Ishikawa (cell line): ENCODE measurements around the gene KRTCAP2.

Experiments
- CEBPB ChIP-seq: IDR thresholded peaks from 2 replicates; pipeline ENCODE4 v1.6.1; 2012
- CREB1 ChIP-seq: IDR thresholded peaks from 2 replicates; pipeline ENCODE4 v1.6.1; 2012; ENCODE audit warnings: low read depth
- EGR1 ChIP-seq: IDR thresholded peaks from 2 replicates; pipeline ENCODE4 v1.6.1; 2012
- EP300 ChIP-seq: IDR thresholded peaks from 2 replicates; pipeline ENCODE4 v1.6.1; 2012; ENCODE audit warnings: borderline replicate concordance
- FOXM1 ChIP-seq: IDR thresholded peaks from 2 replicates; pipeline ENCODE4 v1.6.1; 2012; ENCODE audit warnings: low read depth, borderline replicate concordance
- NFIC ChIP-seq: IDR thresholded peaks from 2 replicates; pipeline ENCODE4 v1.6.1; 2012
- RAD21 ChIP-seq: IDR thresholded peaks from 2 replicates; pipeline ENCODE4 v1.6.1; 2012; ENCODE audit warnings: low read depth
- TAF1 ChIP-seq: IDR thresholded peaks from 2 replicates; pipeline ENCODE4 v1.6.1; 2012; ENCODE audit warnings: low read depth, mild to moderate bottlenecking
- TCF12 ChIP-seq: IDR thresholded peaks from 2 replicates; pipeline ENCODE4 v1.6.1; 2012; ENCODE audit warnings: low read depth
- TEAD4 ChIP-seq: IDR thresholded peaks from 2 replicates; pipeline ENCODE4 v1.6.1; 2012
- YY1 ChIP-seq: IDR thresholded peaks from 2 replicates; pipeline ENCODE4 v1.6.1; 2012; ENCODE audit warnings: low read depth
- ZBTB7A ChIP-seq: IDR thresholded peaks from 2 replicates; pipeline ENCODE4 v1.6.1; 2012; ENCODE audit warnings: low read depth
- TF ChIP-seq, protein P1 (sequence below): IDR thresholded peaks from 2 replicates; pipeline ENCODE4 v1.6.1; 2012
- TF ChIP-seq, protein P2 (sequence below): IDR thresholded peaks from 2 replicates; pipeline ENCODE4 v1.6.1; 2012
- TF ChIP-seq, protein P3 (sequence below): IDR thresholded peaks from 2 replicates; pipeline ENCODE4 v1.6.1; 2012; ENCODE audit warnings: low read depth, mild to moderate bottlenecking

The KRTCAP2 gene

GRCh38 chr1:155137154-155137949 is 35.8 kb downstream of the KRTCAP2 start:
- no peak for TF ChIP-seq EGR1
- TF ChIP-seq, protein P1, sequence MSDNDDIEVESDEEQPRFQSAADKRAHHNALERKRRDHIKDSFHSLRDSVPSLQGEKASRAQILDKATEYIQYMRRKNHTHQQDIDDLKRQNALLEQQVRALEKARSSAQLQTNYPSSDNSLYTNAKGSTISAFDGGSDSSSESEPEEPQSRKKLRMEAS: no peak
- TF ChIP-seq EP300: no peak
- TF ChIP-seq TAF1: no peak
- no peak for TF ChIP-seq ZBTB7A
- TF ChIP-seq TCF12: no peak
- TF ChIP-seq, protein P2, sequence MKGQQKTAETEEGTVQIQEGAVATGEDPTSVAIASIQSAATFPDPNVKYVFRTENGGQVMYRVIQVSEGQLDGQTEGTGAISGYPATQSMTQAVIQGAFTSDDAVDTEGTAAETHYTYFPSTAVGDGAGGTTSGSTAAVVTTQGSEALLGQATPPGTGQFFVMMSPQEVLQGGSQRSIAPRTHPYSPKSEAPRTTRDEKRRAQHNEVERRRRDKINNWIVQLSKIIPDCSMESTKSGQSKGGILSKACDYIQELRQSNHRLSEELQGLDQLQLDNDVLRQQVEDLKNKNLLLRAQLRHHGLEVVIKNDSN: no peak
- TF ChIP-seq NFIC: no peak
- TF ChIP-seq YY1: no peak
- TF ChIP-seq CEBPB: no peak
- no peak for TF ChIP-seq TEAD4
- no peak for TF ChIP-seq FOXM1

- TF ChIP-seq EP300 (no peak), EGR1 (no peak), NFIC (no peak), YY1 (no peak), FOXM1 (no peak), TAF1 (no peak), CREB1 (no peak)
- TF ChIP-seq, protein P3, sequence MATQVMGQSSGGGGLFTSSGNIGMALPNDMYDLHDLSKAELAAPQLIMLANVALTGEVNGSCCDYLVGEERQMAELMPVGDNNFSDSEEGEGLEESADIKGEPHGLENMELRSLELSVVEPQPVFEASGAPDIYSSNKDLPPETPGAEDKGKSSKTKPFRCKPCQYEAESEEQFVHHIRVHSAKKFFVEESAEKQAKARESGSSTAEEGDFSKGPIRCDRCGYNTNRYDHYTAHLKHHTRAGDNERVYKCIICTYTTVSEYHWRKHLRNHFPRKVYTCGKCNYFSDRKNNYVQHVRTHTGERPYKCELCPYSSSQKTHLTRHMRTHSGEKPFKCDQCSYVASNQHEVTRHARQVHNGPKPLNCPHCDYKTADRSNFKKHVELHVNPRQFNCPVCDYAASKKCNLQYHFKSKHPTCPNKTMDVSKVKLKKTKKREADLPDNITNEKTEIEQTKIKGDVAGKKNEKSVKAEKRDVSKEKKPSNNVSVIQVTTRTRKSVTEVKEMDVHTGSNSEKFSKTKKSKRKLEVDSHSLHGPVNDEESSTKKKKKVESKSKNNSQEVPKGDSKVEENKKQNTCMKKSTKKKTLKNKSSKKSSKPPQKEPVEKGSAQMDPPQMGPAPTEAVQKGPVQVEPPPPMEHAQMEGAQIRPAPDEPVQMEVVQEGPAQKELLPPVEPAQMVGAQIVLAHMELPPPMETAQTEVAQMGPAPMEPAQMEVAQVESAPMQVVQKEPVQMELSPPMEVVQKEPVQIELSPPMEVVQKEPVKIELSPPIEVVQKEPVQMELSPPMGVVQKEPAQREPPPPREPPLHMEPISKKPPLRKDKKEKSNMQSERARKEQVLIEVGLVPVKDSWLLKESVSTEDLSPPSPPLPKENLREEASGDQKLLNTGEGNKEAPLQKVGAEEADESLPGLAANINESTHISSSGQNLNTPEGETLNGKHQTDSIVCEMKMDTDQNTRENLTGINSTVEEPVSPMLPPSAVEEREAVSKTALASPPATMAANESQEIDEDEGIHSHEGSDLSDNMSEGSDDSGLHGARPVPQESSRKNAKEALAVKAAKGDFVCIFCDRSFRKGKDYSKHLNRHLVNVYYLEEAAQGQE: no peak
- TF ChIP-seq, protein P2: no peak
Observed at GRCh38 chr1:155136748-155137147, 36.4 kb downstream of the KRTCAP2 start.

DNA sequence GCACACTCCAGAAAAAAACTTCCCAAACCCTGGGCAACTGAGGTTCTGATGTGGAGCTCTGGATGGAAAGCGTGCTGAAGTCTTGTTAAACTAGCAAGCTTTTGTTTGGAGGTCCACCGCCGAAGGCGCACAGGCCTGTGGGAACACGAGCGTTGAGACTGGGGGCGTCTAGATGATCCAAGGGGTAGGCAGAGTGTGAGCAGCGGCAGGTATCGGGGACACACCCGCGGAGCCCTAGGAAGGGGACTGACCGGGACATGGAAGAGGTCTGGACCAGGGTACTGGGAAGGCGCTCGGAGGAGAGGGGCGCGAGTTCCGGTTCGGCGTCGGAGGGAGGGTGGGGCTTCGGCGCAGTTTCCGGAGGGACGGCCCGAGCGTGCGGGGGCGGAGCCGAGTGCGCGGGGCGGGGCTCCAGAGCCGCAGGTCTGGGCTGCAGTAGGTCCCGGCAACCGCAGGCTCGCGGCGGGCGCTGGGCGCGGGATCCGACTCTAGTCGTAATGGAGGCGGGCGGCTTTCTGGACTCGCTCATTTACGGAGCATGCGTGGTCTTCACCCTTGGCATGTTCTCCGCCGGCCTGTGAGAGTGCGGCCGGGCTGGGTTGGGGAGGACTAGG is 37.6 kb downstream of the KRTCAP2 start, which contains the start of gene SLC50A1:
SLC50A1 (plus strand) TSS at position 438 of the 614 bp plus-strand sequence; CDS start at position 498, 60 bp downstream.
- TF ChIP-seq TEAD4 (no peak), CEBPB (no peak), NFIC (no peak), FOXM1 (no peak), TAF1 (peak; percentile 83), CREB1 (peak; percentile 27), TCF12 (no peak), EGR1 (peak; percentile 84), ZBTB7A (peak; percentile 66), RAD21 (no peak), EP300 (0 out of 2 replicates have a peak, but pooled peaks have one; percentile 9), YY1 (peak; percentile 75)
- TF ChIP-seq, protein P2: no peak
- TF ChIP-seq, protein P1: peak; percentile 7
- TF ChIP-seq, protein P3: no peak

DNA sequence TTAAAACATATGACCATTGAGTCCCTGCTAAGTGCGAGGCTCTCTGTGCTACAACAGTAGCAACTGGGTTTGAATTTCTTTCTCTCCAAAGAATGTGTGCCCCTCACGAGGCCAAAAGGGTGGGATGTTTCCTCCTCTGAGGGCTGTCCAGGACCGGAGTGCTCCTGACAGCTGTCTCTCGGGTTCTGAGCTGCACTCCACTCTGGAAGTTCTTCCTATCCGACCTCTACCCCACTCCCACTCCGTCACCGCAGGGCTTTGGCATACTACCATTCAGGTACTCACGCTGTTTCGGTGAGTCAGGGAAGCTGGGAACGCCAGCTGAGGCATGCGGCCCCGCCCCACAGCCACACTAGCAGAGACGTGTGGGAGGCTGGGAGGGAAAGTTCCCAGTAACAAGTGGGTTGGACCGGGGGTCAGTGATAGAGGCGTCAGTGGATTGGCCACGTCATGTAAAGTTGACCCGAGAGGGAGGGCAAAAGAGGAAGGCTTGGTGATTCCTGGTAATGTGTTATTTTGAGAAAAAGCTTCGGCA is 38.2 kb downstream of the KRTCAP2 start:
- peak; percentile 33; the same call in 1 of the 2 replicates for TF ChIP-seq EP300
- TF ChIP-seq TAF1: no peak
- peak; percentile 68; the same call in 1 of the 2 replicates for TF ChIP-seq TEAD4
- TF ChIP-seq, protein P2: peak; percentile 33; the same call in 1 of the 2 replicates
- TF ChIP-seq NFIC: peak; percentile 58; the same call in 1 of the 2 replicates
- TF ChIP-seq, protein P1: peak; percentile 50
- 0 out of 2 replicates have a peak, but pooled peaks have one; percentile 1 for TF ChIP-seq RAD21
- TF ChIP-seq CREB1: no peak
- peak; percentile 28; the same call in 1 of the 2 replicates for TF ChIP-seq TCF12
- TF ChIP-seq CEBPB: no peak
- TF ChIP-seq, protein P3: no peak
- 0 out of 2 replicates have a peak, but pooled peaks have one; percentile 43 for TF ChIP-seq EGR1
